Measurements from ENCODE around the gene DCC.

DNA sequence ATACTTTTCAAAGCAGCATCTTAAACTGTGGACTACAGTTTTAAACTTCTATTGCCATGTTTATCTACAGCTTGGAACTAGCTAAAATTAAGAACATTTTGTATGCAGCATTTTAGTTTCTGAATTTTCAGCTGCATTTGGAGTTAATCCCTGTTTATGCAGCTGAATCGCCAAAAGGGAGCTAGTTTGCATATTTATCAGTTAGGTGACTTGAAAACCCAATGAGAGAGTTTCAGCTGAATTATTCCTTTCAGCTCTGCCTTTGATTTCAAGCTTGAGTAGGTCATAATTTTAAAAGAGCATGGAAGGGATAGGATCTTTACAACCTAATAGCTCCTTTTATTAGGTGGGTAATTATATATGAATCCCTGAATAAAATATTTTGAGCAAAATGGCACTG, 1191.9 kb downstream of the DCC start:
- TF ChIP-seq GATA2 (IDR thresholded peaks at IDR 0.05; ENCODE audit: low read depth, low read length): no peak
- no peak for TF ChIP-seq GATA3 (IDR thresholded peaks at IDR 0.05; ENCODE audit: low read depth, low read length)
